WTC11 (cell line): ENCODE measurements around the gene ASIC2. TPM values are rescaled to one million over a fixed set of nuclear protein-coding genes. Genes with fewer than 3 reads are reported as not detected.

ENCODE experiments used
- ATAC-seq: fragments of 200-7000 bp; cut with Tn5 transposase; 2 replicates; pipeline ENCODE4 v1.10.0; 2021; ENCODE audit warnings: mild to moderate bottlenecking, moderate library complexity
- CTCF ChIA-PET: fragments of 300-600 bp; sonication (Branson Sonifier 250); formaldehyde crosslinking; loops from one replicate; lab custom pipeline; 2021; ENCODE audit warnings: antibody characterized with exemption; lab: Charles Lee
- POLR2A ChIA-PET: fragments of 350-600 bp; sonication (Branson Sonifier 250); formaldehyde crosslinking; loops from one replicate; lab custom pipeline; 2021; ENCODE audit warnings: antibody characterized with exemption; lab: Charles Lee
- DNase-seq: peaks from one replicate; pipeline ENCODE4 v3.0.0; 2021; ENCODE audit warnings: low spot score
- H3K27ac Mint-ChIP-seq: 2 replicates; pipeline ENCODE4 v1.8.0; 2021; ENCODE audit warnings: mixed read lengths
- H3K27me3 Mint-ChIP-seq: 2 replicates; pipeline ENCODE4 v1.8.0; 2021; ENCODE audit warnings: low read depth, mild to moderate bottlenecking, moderate library complexity, mixed read lengths
- H3K36me3 Mint-ChIP-seq: 2 replicates; pipeline ENCODE4 v1.8.0; 2021; ENCODE audit warnings: mixed read lengths
- H3K4me1 Mint-ChIP-seq: 2 replicates; pipeline ENCODE4 v1.8.0; 2022; ENCODE audit warnings: mixed read lengths
- H3K4me3 Mint-ChIP-seq: 2 replicates; pipeline ENCODE4 v1.8.0; 2021; ENCODE audit warnings: mild to moderate bottlenecking, moderate library complexity, mixed read lengths
- H3K9me3 Mint-ChIP-seq: 2 replicates; pipeline ENCODE4 v1.8.0; 2021; ENCODE audit warnings: mixed read lengths
- CDX4 ChIP-seq: fragments of 250-450 bp; sonication (Bioruptor Pico); IDR thresholded peaks from 2 replicates; pipeline ENCODE4 v1.9.0; 2021; ENCODE audit warnings: moderate library complexity, mild to moderate bottlenecking, inconsistent platforms, borderline replicate concordance
- E2F4 ChIP-seq: sonication (generic); formaldehyde crosslinking; IDR thresholded peaks from 2 replicates; pipeline ENCODE4 v1.8.1; 2022; ENCODE audit warnings: low read depth, mild to moderate bottlenecking, moderate library complexity, missing genetic modification reagents, borderline replicate concordance
- ETV6 ChIP-seq: sonication (generic); formaldehyde crosslinking; IDR thresholded peaks from 2 replicates; pipeline ENCODE4 v1.8.1; 2022; ENCODE audit warnings: mild to moderate bottlenecking, missing genetic modification reagents
- FOXJ3 ChIP-seq: sonication (generic); formaldehyde crosslinking; IDR thresholded peaks from 2 replicates; pipeline ENCODE4 v1.9.0; 2021; ENCODE audit warnings: missing genetic modification reagents, mild to moderate bottlenecking, borderline replicate concordance
- GTF2I ChIP-seq: fragments of 250-450 bp; sonication (Bioruptor Pico); conservative IDR thresholded peaks from 2 replicates; pipeline ENCODE4 v1.4.0; 2021; ENCODE audit warnings: mild to moderate bottlenecking
- HMGA2 ChIP-seq: fragments of 250-450 bp; sonication (Bioruptor Pico); IDR thresholded peaks from 2 replicates; pipeline ENCODE4 v1.4.0; 2021; ENCODE audit warnings: mild to moderate bottlenecking, moderate library complexity
- HMGXB4 ChIP-seq: sonication (generic); formaldehyde crosslinking; IDR thresholded peaks from 2 replicates; pipeline ENCODE4 v1.8.1; 2023; ENCODE audit warnings: mild to moderate bottlenecking, moderate library complexity, missing genetic modification reagents
- IRF1 ChIP-seq: sonication (generic); formaldehyde crosslinking; IDR thresholded peaks from 2 replicates; pipeline ENCODE4 v1.8.0; 2023; ENCODE audit warnings: missing genetic modification reagents
- NFATC4 ChIP-seq: fragments of 250-450 bp; sonication (Bioruptor Pico); IDR thresholded peaks from 2 replicates; pipeline ENCODE4 v1.9.0; 2021; ENCODE audit warnings: mild to moderate bottlenecking
- PREB ChIP-seq: sonication (generic); formaldehyde crosslinking; IDR thresholded peaks from 2 replicates; pipeline ENCODE4 v1.8.1; 2022; ENCODE audit warnings: mild to moderate bottlenecking, missing genetic modification reagents, moderate library complexity, borderline replicate concordance
- RELA ChIP-seq: sonication (generic); formaldehyde crosslinking; IDR thresholded peaks from 2 replicates; pipeline ENCODE4 v1.8.1; 2022; ENCODE audit warnings: missing genetic modification reagents, mild to moderate bottlenecking, borderline replicate concordance
- RORB ChIP-seq: fragments of 250-450 bp; sonication (Bioruptor Pico); IDR thresholded peaks from 2 replicates; pipeline ENCODE4 v1.9.0; 2021; ENCODE audit warnings: mild to moderate bottlenecking
- SP1 ChIP-seq: sonication (generic); formaldehyde crosslinking; conservative IDR thresholded peaks from 2 replicates; pipeline ENCODE4 v1.8.1; 2022; ENCODE audit warnings: missing genetic modification reagents
- ZBTB43 ChIP-seq: sonication (generic); formaldehyde crosslinking; IDR thresholded peaks from 2 replicates; pipeline ENCODE4 v1.8.1; 2023; ENCODE audit warnings: mild to moderate bottlenecking, missing genetic modification reagents
- ZNF281 ChIP-seq: sonication (generic); formaldehyde crosslinking; IDR thresholded peaks from 2 replicates; pipeline ENCODE4 v1.8.0; 2023; ENCODE audit warnings: mild to moderate bottlenecking, missing genetic modification reagents
- ZNF317 ChIP-seq: sonication (generic); formaldehyde crosslinking; IDR thresholded peaks from 2 replicates; pipeline ENCODE4 v1.8.1; 2023; ENCODE audit warnings: low read depth, mild to moderate bottlenecking, moderate library complexity, missing genetic modification reagents, borderline replicate concordance
- ZNF425 ChIP-seq: fragments of 250-450 bp; sonication (Bioruptor Pico); conservative IDR thresholded peaks from 2 replicates; pipeline ENCODE4 v1.9.0; 2021; ENCODE audit warnings: mild to moderate bottlenecking
- ZNF671 ChIP-seq: fragments of 250-450 bp; sonication (Bioruptor Pico); IDR thresholded peaks from 2 replicates; pipeline ENCODE4 v1.8.0; 2021; ENCODE audit warnings: mild to moderate bottlenecking
- total RNA-seq: library from RNA; stranded (reverse); gene quantifications from 3 replicates; pipeline ENCODE4 v1.2.3, GENCODE V29; 2021

ASIC2 gene
- total RNA-seq, 1 experiment from 2014 or later, result 2.7 TPM

GRCh38 chr17:33044771-33045170 is 248.3 kb downstream of the ASIC2 start:
- Mint-ChIP-seq H3K4me3 (no peak overlapping the region), H3K36me3 (no peaks in the 10 kb centered on the region), H3K9me3 (no peaks in the 10 kb centered on the region), H3K4me1 (peaks cover 5% of the 10 kb centered on the region; the same call in 1 of the 2 replicates), H3K27ac (no peak overlapping the region), H3K27me3 (peaks cover 15% of the 10 kb centered on the region)
- TF ChIP-seq ZBTB43 (CRISPR knock-in tag) (no peak), PREB (CRISPR knock-in tag) (no peak), FOXJ3 (CRISPR knock-in tag) (no peak), ETV6 (CRISPR knock-in tag) (no peak), ZNF671 (no peak), RORB (CRISPR knock-in tag) (no peak)
- ATAC-seq, result no peak
- ChIA-PET CTCF (no interaction called here), POLR2A (no interaction called here)
- DNase-seq, result no peak

GRCh38 chr17:33040461-33040860 is 252.6 kb downstream of the ASIC2 start:
- POLR2A ChIA-PET, result no interaction called here
- Mint-ChIP-seq H3K4me3 (no peak overlapping the region), H3K4me1 (peaks cover 5% of the 10 kb centered on the region; the same call in 1 of the 2 replicates), H3K27ac (no peak overlapping the region), H3K9me3 (peaks cover under 1% of the 10 kb centered on the region), H3K27me3 (peaks cover 16% of the 10 kb centered on the region), H3K36me3 (no peaks in the 10 kb centered on the region)
- ATAC-seq (no peak), DNase-seq (no peak)
- CTCF ChIA-PET, result no interaction called here
- no peak for TF ChIP-seq NFATC4 (CRISPR knock-in tag)
- no peak for TF ChIP-seq E2F4 (CRISPR knock-in tag)
- TF ChIP-seq HMGA2 (CRISPR knock-in tag), result no peak
- no peak for TF ChIP-seq CDX4 (CRISPR knock-in tag)
- no peak for TF ChIP-seq ZNF281 (CRISPR knock-in tag)
- TF ChIP-seq ZNF425 (CRISPR knock-in tag), result no peak

- POLR2A ChIA-PET, result no interaction called here
- TF ChIP-seq ZNF671, result no peak
- TF ChIP-seq IRF1 (CRISPR knock-in tag), result no peak
- TF ChIP-seq ZNF317 (CRISPR knock-in tag), result no peak
- no peak for TF ChIP-seq SP1 (CRISPR knock-in tag)
- TF ChIP-seq RELA (CRISPR knock-in tag), result no peak
- no peak for TF ChIP-seq GTF2I
- no peak for TF ChIP-seq HMGXB4 (CRISPR knock-in tag)
Measured at GRCh38 chr17:33039874-33040273, 253.2 kb downstream of the ASIC2 start.

More at GRCh38 chr17:33039874-33040273, 253.2 kb downstream of the ASIC2 start:
- H3K9me3 Mint-ChIP-seq, result peaks cover 6% of the 10 kb centered on the region
- no peaks in the 10 kb centered on the region for H3K36me3 Mint-ChIP-seq
- peaks cover 16% of the 10 kb centered on the region for H3K27me3 Mint-ChIP-seq
- no peak overlapping the region for H3K27ac Mint-ChIP-seq
- CTCF ChIA-PET, result interaction anchor here (2.2 to 2.7 kb wide), 2 partner anchors 8 to 17 kb away, joined by 15 to 34 read pairs; no protein-coding TSS in a partner anchor
- no peak for DNase-seq
- H3K4me3 Mint-ChIP-seq, result no peak overlapping the region
- H3K4me1 Mint-ChIP-seq, result peaks cover 5% of the 10 kb centered on the region; the same call in 1 of the 2 replicates
- no peak for ATAC-seq
